IgD-negative memory B cell (primary cell): Measurements from ENCODE around the gene SLC15A5. TPM values are rescaled to one million over a fixed set of nuclear protein-coding genes. Genes with fewer than 3 reads are reported as not detected.

Experiments used
- polyA plus RNA-seq: library from polyadenylated mRNA; unstranded; fragments of 300-500 nt; fragmentation: Illumina TruSeq; gene quantifications from one replicate; pipeline ENCODE4 v1.2.3, GENCODE V29; 2021

The SLC15A5 gene
- polyA plus RNA-seq, 1 donor from 2014 or later, result not detected

Other genes with a start within 250 kb of the SLC15A5 start
- gene MGST1, start 70.0 kb upstream of the SLC15A5 start, polyA plus RNA-seq, result not detected